ENCODE measurements around the gene ZNF146. TPM values are rescaled to one million over a fixed set of nuclear protein-coding genes. Genes with fewer than 3 reads are reported as not detected.

Gene ZNF146
- total RNA-seq, 4 donors from 2014 or later: 69.6 to 127 (median 79.7) TPM

- 92 to 95% methylated on average over 15 of the region's 15 CpGs for WGBS, 2 donors
- Histone ChIP-seq H3K4me3 (replicated peaks in 1 of 3) (no peak overlapping the region), H3K27me3 (no peaks in the 10 kb centered on the region), H3K36me3 (no peaks in the 10 kb centered on the region), H3K4me1 (no peaks in the 10 kb centered on the region), H3K9me3 (no peaks in the 10 kb centered on the region), H3K27ac (no peak overlapping the region)
- TF ChIP-seq POLR2A (IDR thresholded peaks at IDR 0.05) (no peak), CTCF (IDR thresholded peaks at IDR 0.05) (no peak)
- DNase-seq: no peak
- intact Hi-C loops (cut with DNase I): no loop called here
Measured at GRCh38 chr19:36256064-36256463, 41.2 kb downstream of the ZNF146 start.

- intact Hi-C loops (cut with DNase I): no loop called here
- H3K4me3 ChIP-seq (replicated peaks in 1 of 3): peak overlapping the region; percentile 3 to 79 (median 50)
- TF ChIP-seq CTCF (IDR thresholded peaks at IDR 0.05) (no peak), POLR2A (IDR thresholded peaks at IDR 0.05) (no peak)
- no peaks in the 10 kb centered on the region for H3K36me3 ChIP-seq
- H3K27me3 ChIP-seq: no peaks in the 10 kb centered on the region
- no peak for DNase-seq
- no peaks in the 10 kb centered on the region for H3K9me3 ChIP-seq
- peak overlapping the region in 1 of 3 donors; percentile 63 for H3K27ac ChIP-seq
- WGBS, 2 donors: 69 to 76% methylated on average over 31 to 41 of the region's 42 CpGs
- no peaks in the 10 kb centered on the region for H3K4me1 ChIP-seq
Measured at GRCh38 chr19:36256853-36257519, 42.1 kb downstream of the ZNF146 start.

- Histone ChIP-seq H3K27ac (peak overlapping the region in 1 of 3 donors; percentile 63), H3K9me3 (no peaks in the 10 kb centered on the region), H3K4me3 (replicated peaks in 1 of 3) (peak overlapping the region; percentile 3 to 79 (median 50)), H3K36me3 (no peaks in the 10 kb centered on the region), H3K4me1 (no peaks in the 10 kb centered on the region), H3K27me3 (no peaks in the 10 kb centered on the region)
- WGBS, 2 donors: 0% methylated on average over 3 of the region's 37 CpGs; no CpG with 5 or more reads in 1 of the 2 donors
- intact Hi-C loops (cut with DNase I): no loop called here
- TF ChIP-seq POLR2A (IDR thresholded peaks at IDR 0.05) (peak in 1 of 2 donors; percentile 22), CTCF (IDR thresholded peaks at IDR 0.05) (no peak)
- peak; percentile 58 to 62 for DNase-seq
Measured at GRCh38 chr19:36257520-36257876, 42.6 kb downstream of the ZNF146 start.

GRCh38 chr19:36258028-36258875, 43.3 kb downstream of the ZNF146 start:
- WGBS, 2 donors: 86 to 95% methylated on average over 25 of the region's 29 CpGs
- DNase-seq: no peak
- no peaks in the 10 kb centered on the region for H3K4me1 ChIP-seq
- H3K27me3 ChIP-seq: no peaks in the 10 kb centered on the region
- TF ChIP-seq POLR2A (IDR thresholded peaks at IDR 0.05): no peak
- H3K9me3 ChIP-seq: no peaks in the 10 kb centered on the region
- peak overlapping the region in 2 of 3 donors; percentile 3 to 50 for H3K4me3 ChIP-seq (replicated peaks in 1 of 3)
- intact Hi-C loops (cut with DNase I): no loop called here
- no peak overlapping the region for H3K27ac ChIP-seq
- H3K36me3 ChIP-seq: no peaks in the 10 kb centered on the region

- intact Hi-C loops (cut with DNase I): no loop called here
- DNase-seq: no peak
- WGBS, 2 donors: 96 to 98% methylated on average over 18 of the region's 20 CpGs
Measured at GRCh38 chr19:36259211-36259610, 44.3 kb downstream of the ZNF146 start.

More at GRCh38 chr19:36259211-36259610, 44.3 kb downstream of the ZNF146 start:
- H3K27ac ChIP-seq: no peak overlapping the region
- H3K27me3 ChIP-seq: no peaks in the 10 kb centered on the region
- H3K4me3 ChIP-seq (replicated peaks in 1 of 3): no peak overlapping the region
- H3K36me3 ChIP-seq: no peaks in the 10 kb centered on the region
- no peak for TF ChIP-seq POLR2A (IDR thresholded peaks at IDR 0.05)
- TF ChIP-seq CTCF (IDR thresholded peaks at IDR 0.05): no peak
- H3K4me1 ChIP-seq: no peaks in the 10 kb centered on the region
- H3K9me3 ChIP-seq: no peaks in the 10 kb centered on the region

All from thyroid gland (tissue), 4 donors.